Erythroblast (primary cell): ENCODE results near the gene FALEC.

Experiments
- DNase-seq, 2 experiments: peaks; one replicate each; lab custom pipeline; 2025; lab: John Stamatoyannopoulos, UW
- GATA1 ChIP-seq: IDR thresholded peaks from 2 replicates; pipeline ENCODE4 v1.6.1; 2011; ENCODE audit warnings: low read depth, mild to moderate bottlenecking, control low read depth, low read length, moderate library complexity
- POLR2A ChIP-seq: IDR thresholded peaks from 2 replicates; pipeline ENCODE4 v1.6.1; 2011; ENCODE audit warnings: mild to moderate bottlenecking, low read length

The FALEC gene

GRCh38 chr1:150555198-150555970, 39.8 kb downstream of the FALEC start:
- TF ChIP-seq GATA1 (no peak), POLR2A (no peak)
- no peak for DNase-seq

GRCh38 chr1:150555971-150556865, 40.7 kb downstream of the FALEC start:
- no peak for TF ChIP-seq POLR2A
- TF ChIP-seq GATA1, result no peak
- DNase-seq, result no peak

GRCh38 chr1:150557065-150557600, 41.6 kb downstream of the FALEC start:
- TF ChIP-seq POLR2A (no peak), GATA1 (no peak)
- DNase-seq, result no peak

DNA sequence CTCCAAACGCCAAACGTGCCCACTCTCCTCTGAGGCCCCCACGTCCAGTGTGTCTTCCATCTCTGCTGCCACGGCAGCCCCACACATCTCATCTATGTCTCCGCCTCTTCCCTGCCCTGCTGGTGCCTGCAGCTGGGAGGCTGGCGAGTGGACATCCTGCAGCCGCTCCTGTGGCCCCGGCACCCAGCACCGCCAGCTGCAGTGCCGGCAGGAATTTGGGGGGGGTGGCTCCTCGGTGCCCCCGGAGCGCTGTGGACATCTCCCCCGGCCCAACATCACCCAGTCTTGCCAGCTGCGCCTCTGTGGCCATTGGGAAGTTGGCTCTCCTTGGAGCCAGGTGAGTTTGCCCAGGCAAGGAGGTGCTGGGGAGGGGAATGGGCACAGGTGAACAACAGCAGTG, 42.3 kb downstream of the FALEC start:
- no peak for TF ChIP-seq POLR2A
- no peak for TF ChIP-seq GATA1
- no peak for DNase-seq

GRCh38 chr1:150558303-150558704, 42.8 kb downstream of the FALEC start:
- TF ChIP-seq GATA1 (no peak), POLR2A (no peak)
- DNase-seq, result no peak

GRCh38 chr1:150558761-150559655, 43.5 kb downstream of the FALEC start:
- no peak for TF ChIP-seq POLR2A
- no peak for TF ChIP-seq GATA1
- DNase-seq, result no peak

DNA sequence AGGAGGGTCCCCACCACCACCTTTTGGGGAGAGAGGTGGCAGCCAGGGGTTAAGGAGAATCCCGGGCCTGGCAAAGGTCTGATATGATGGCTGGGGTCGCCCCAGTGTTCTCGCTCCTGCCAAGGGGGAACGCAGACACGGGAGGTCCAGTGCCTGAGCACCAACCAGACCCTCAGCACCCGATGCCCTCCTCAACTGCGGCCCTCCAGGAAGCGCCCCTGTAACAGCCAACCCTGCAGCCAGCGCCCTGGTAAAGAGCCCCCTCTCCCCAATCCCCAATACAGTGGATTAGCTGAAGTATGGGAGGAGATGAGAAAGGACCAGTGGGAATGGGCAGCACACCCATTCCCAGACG, 44.1 kb downstream of the FALEC start:
- no peak for DNase-seq
- TF ChIP-seq GATA1, result no peak
- no peak for TF ChIP-seq POLR2A

DNA sequence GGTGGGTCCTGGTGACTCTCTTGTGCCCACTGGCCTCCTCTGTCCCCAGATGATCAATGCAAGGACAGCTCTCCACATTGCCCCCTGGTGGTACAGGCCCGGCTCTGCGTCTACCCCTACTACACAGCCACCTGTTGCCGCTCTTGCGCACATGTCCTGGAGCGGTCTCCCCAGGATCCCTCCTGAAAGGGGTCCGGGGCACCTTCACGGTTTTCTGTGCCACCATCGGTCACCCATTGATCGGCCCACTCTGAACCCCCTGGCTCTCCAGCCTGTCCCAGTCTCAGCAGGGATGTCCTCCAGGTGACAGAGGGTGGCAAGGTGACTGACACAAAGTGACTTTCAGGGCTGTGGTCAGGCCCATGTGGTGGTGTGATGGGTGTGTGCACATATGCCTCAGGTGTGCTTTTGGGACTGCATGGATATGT, 44.5 kb downstream of the FALEC start:
- TF ChIP-seq POLR2A, result no peak
- no peak for TF ChIP-seq GATA1
- peak; percentile 76 to 88 for DNase-seq

DNA sequence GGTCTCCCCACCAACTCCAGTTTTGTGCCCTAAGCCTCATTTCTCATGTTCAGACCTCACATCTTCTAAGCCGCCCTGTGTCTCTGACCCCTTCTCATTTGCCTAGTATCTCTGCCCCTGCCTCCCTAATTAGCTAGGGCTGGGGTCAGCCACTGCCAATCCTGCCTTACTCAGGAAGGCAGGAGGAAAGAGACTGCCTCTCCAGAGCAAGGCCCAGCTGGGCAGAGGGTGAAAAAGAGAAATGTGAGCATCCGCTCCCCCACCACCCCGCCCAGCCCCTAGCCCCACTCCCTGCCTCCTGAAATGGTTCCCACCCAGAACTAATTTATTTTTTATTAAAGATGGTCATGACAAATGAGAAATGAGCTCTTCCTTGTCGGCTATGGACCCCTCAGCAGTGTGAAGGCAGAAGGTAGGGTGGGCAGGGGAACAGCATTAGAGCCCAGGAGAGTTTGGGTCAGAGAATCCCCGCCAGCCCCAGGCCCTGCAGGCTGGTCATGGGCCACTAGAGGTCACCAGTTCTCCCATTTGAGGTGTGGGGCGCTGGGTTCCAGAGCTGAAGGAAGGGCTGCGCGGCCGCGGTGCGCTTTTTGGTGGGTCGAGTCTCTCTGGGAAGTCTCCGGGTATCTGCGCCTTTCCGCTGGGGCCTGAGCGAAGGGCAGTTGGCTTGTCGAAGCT, 45.2 kb downstream of the FALEC start:
- no peak for TF ChIP-seq POLR2A
- TF ChIP-seq GATA1, result no peak
- DNase-seq, result peak; percentile 90 to 94

GRCh38 chr1:150561254-150561973, 45.9 kb downstream of the FALEC start:
- TF ChIP-seq POLR2A (peak; percentile 82), GATA1 (no peak)
- DNase-seq, result peak; percentile 84 to 92

DNA sequence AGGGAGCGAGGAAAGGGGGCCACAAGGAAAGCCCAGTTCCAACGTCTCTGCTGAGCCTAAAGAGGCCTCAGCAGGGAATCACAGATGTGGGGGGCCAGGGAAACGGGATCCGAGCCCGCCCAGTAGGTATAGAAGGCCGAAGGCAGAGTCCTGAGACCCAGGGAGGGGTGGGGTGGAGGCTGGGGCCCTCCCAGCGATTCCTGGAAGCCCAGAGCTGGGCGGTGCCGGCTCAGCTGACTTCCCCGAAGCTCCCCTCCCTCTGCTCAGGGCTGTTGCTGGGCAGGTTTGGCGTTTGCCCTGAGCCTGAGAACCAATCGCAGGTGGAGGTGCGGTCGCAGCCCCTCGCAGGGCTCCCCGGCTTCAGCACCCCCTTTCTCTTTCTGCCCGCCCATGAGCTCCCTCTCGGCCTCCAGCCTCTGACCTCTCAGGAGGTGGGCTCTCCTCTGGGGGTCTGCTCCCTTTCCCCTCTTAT, 46.5 kb downstream of the FALEC start:
- DNase-seq, result peak; percentile 91 to 94
- TF ChIP-seq GATA1, result no peak
- TF ChIP-seq POLR2A, result peak; percentile 34
